Glomerular endothelial cell (primary cell): ENCODE measurements around the gene DOCK11. TPM values are rescaled to one million over a fixed set of nuclear protein-coding genes. Genes with fewer than 3 reads are reported as not detected.
"Not testable (repeated sequence)": the region's sequence is repeated elsewhere in the genome, so short reads cannot be mapped to it uniquely, and the experiment has no call there.

Experiments
- DNase-seq: peaks from one replicate; pipeline ENCODE4 v3.0.0-alpha.2; 2011; ENCODE audit warnings: low read depth, low spot score; ENCODE audit errors: extremely low read depth
- total RNA-seq: library from RNA; depleted of rRNA; stranded (reverse); fragments of >200 nt; gene quantifications from 2 replicates; pipeline ENCODE4 v1.2.3, GENCODE V29; 2015

Gene DOCK11
- 0.87 and 1.2 TPM in 2 replicates for total RNA-seq

DNA sequence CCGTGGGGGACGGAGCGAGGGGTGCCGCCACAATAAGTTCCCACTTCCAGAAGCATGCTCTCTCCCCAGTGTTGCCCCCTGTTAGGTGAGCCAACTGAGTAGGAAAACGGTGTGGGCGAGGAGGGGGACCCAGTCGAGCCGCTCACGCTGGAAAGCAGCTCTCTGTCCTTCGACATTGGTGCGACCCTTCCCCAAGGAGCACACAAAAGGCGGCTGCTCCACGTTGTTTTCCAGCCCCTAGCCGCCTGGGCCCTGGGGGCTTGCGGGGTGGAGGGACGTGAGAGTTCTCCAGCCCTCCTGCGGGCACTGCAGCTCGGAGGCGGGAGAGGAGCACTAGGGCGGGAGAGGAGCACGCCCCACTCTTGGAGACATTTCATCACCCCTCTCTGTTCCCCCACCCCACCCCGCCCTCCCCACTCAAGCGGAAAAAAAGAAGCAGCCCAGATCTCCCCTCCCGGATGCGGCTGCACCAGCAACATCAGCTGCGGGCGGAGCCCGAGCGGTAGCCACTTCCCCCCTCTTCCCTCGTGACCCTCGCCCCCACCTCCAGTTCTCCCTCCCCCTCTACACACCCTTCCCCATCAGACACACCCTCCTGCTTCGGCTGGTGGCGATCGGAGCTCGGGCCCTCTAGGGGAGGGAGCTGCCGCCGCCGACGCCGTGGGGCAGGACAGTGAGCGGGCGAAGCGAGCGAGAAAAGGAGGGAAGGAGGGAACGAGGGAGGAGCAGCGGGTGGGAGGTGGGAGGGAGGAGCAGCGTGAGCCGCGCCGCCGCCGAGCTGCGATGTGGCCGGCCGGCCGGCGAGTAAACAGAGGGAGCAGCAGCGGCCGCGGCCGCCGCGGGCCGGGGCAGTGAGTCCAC lies at the start of gene DOCK11:
DOCK11 (plus strand) TSS at position 755 of the 861 bp plus-strand sequence. CDS start 157 bp downstream, outside the sequence.
- DNase-seq: no peak

DNA sequence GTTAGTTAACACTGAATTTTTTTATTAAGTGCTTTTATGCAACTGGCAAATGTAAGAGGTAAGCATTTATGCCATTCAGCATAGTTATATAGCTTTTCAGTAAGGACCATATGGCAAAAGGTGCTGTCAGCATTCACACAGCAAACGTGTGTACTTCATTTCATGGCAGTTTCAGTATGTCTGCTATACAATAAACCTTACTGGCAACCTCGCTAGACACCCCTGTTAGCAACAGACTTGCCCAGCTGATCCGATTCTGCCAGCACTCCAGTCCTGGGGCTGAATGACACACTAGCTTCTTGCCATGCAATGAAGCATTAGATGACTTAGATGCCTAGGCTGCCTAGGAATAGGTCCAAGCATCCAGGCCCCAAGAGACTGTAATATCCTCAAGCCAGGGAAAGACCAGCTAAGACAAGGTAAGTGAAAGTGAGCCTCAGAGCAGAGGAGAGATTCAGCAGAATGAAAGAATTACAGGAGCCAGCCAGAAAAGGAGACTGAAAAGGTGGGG lies 47.3 kb upstream of the DOCK11 start:
- no peak for DNase-seq

- DNase-seq: no peak
Observed at GRCh38 chrX:118455013-118455412, 40.6 kb upstream of the DOCK11 start.

DNA sequence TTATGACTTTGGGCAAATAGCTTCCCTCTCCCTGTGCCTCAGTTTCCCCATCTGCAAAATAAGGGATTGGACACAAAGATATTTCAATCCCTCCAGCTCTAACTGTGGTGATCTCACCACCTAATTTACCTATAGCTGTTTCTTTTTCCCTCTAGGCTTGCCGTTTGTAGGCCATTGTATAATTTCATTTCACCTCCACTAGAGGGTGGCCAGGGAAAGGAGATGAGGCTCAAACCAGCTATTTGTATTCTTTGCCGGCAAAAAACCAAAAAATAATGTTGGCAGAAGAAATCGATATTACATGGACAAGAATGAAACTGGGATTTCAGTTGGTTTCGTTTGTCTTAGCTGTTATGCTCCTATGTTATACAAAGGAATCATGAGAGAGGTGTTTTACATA lies 36.1 kb upstream of the DOCK11 start:
- DNase-seq: no peak

- DNase-seq: no peak
Observed at GRCh38 chrX:118464501-118464900, 31.1 kb upstream of the DOCK11 start.

GRCh38 chrX:118468122-118468521 lies 27.5 kb upstream of the DOCK11 start:
- no peak for DNase-seq

- not testable (repeated sequence) for DNase-seq
Observed at GRCh38 chrX:118470721-118471347, 24.8 kb upstream of the DOCK11 start.

DNA sequence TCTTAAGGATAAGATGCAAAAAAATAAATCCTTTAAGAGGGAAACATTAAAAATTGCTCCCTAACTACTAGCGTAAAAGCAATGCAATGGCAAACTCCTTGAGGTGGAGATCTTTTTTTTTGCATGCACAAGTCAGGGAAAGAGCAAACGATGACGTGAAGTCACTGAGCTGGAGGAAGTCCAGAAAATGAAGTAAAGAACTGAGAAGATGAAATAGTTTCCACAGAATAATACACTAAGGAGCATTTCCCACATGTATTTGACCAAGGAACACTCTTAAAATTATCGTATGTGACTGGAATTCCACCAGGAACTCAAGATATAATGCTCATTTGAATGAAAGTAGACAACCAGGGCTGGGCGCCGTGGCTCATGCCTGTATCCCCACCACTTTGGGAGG lies 21.0 kb upstream of the DOCK11 start:
- no peak for DNase-seq

GRCh38 chrX:118475903-118476302 lies 19.7 kb upstream of the DOCK11 start:
- no peak for DNase-seq

GRCh38 chrX:118480172-118480571 lies 15.4 kb upstream of the DOCK11 start:
- DNase-seq: no peak

- not testable (repeated sequence) for DNase-seq
Observed at GRCh38 chrX:118482384-118482783, 13.2 kb upstream of the DOCK11 start.

- DNase-seq: no peak
Observed at GRCh38 chrX:118484216-118484903, 11.3 kb upstream of the DOCK11 start.

GRCh38 chrX:118486693-118487092 lies 8.9 kb upstream of the DOCK11 start:
- not testable (repeated sequence) for DNase-seq

DNA sequence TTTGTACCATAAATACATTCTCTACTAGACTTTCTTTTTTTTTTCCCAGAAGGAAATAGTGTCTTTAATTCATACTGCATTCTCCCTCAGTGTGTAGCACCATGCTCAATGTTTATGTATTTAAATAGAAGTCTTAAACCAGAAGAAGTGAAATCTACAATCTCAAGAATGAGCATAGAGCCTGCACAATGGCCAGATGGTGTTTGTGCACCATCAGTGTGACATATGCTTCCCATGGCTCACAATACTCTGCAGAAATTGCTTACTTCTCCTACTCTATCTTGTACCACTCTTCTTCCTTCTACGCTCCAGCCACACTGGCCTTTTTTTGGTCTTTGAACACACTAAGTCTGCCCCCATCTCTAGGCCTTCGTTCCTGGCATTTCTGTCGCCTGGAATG lies 2.6 kb upstream of the DOCK11 start:
- no peak for DNase-seq

- DNase-seq: no peak
Observed at GRCh38 chrX:118493653-118494297, 1.8 kb upstream of the DOCK11 start.

DNA sequence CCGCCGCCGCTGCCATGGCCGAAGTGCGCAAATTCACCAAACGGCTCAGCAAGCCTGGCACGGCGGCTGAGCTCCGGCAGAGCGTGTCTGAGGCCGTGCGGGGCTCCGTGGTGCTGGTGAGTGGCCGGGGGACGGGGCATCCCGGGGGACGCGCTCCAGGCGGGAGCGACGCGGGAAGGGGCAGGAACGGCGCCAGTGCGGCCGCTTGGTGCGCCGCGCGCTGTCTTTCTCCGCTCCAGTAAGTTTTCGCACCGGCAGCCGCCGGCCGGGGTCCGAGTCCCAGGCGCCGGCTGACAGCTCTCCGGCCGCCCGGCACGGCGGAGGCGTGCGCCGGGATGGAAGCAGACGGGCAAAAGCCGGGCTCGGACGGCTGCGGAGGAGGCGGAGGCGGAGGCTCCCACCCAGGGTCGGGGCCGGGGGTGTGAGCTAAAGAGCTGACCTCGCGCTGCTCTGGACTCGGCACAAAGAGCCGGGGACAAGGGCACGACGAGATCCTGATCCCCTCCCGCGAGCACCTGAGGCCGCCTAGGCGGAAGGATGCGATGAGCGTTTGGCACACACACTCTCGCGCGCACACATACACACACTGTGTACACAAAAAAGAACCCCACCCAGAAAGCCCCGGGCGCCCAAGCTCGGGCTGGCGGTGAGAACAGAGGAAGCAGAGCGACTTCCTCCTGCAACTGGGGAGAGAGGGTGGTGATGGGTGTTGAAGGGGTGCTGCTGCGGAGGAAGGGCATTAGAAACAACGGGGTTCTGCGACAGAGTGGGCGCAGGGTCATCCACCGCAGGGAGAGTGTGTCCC lies 545 bp downstream of the DOCK11 start:
- DNase-seq: no peak

DNA sequence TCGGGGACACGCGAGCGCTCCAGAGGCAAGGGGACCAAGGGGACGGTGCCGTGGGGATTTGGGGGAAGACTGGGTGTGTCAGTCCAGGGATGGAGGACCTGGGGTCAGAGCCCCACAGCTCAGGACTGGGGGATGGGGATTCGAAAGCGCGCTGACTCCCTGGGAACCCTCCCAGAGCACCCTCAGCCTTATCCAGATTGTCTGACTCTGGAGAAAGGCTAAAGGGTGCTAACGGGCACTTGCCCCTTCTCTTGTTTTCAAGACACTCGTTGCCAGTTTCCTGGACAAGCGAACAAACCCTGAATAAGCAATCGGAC lies 1.1 kb downstream of the DOCK11 start:
- DNase-seq: no peak

GRCh38 chrX:118497180-118497818 lies 1.7 kb downstream of the DOCK11 start:
- no peak for DNase-seq

DNA sequence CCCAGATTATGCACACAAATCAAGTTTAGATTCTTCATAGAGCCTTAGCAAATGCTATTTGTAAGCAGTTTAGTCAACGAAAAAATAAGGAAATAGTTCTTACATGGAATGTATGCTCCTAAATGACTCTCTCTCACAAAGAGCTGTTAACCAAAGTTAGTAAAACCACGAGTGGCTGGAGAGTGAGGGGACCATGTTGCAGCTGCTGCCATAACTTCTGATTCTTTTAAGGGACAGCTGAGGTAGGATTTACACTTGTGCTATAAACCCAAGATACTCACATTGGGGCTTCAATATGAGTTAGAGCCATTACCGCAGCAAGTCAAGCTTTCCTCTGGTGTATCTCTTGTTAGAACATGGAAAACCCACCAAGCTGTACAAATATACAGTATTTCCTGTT lies 2.7 kb downstream of the DOCK11 start:
- DNase-seq: no peak

DNA sequence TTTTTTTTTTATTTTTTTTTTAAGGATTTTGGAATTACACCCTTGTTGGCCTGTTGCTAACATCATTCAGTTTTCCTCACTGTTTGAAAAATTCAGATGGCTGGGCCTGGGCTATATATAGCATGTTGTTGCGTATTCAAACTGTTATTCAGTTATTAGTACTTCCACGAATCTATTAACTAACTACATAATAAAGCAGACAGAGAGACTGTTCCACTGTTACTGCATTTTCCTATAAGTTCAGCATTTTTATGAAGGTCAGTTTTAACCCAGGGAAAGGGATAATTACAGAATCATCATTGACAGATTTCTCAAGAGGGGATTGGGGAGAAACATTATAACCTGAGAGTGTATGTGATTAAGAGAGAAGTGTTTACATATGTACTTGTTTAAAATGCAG lies 3.1 kb downstream of the DOCK11 start:
- DNase-seq: no peak
